GM12892 (cell line): ENCODE measurements around the gene TWF1.

Experiments
- POLR2A ChIP-seq: IDR thresholded peaks from 2 replicates; pipeline ENCODE4 v1.6.1; 2011; ENCODE audit warnings: low read depth, low read length, control low read depth
- POLR2AphosphoS5 ChIP-seq: IDR thresholded peaks from 2 replicates; pipeline ENCODE4 v1.6.1; 2011; ENCODE audit warnings: low read depth, low read length, control low read depth

GRCh38 chr12:43749016-43749415 is 57.1 kb downstream of the TWF1 start:
- TF ChIP-seq POLR2AphosphoS5 (no peak), POLR2A (no peak)
